ENCODE results near the gene SEMA3A.

SEMA3A gene

DNA sequence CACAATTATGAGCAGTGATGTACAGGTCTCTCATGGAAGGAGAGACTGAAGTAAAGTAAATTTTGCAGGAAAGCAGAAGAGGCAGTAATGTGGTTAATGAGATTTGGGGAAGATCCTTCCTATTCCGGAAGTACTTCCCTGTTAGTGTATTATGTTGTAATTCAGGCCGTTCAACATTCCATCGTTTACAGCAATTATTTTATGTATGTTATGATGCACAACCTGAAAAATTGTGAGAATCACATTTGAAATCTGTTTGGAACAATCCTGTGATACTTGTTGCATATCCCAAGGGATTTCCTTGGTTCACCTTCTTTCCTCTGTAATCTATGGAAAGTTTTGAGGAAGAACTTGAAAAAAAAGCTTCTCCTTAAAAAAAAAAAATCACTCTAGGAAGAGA, 247.8 kb downstream of the SEMA3A start:
- H3K36me3 ChIP-seq (ENCODE audit: insufficient read depth, low read length), result no peaks in the 10 kb centered on the region
- no peaks in the 10 kb centered on the region for H3K79me2 ChIP-seq (ENCODE audit: control insufficient read depth, insufficient read depth, low read length, unreplicated experiment)
- H3K4me3 ChIP-seq (ENCODE audit: low read depth, low read length), result no peak overlapping the region
- H2AFZ ChIP-seq (ENCODE audit: low read length, unreplicated experiment), result no peak overlapping the region
- no peaks in the 10 kb centered on the region for H3K27me3 ChIP-seq (ENCODE audit: insufficient read depth, low read length)
- H3K27ac ChIP-seq (ENCODE audit: low read depth, low read length), result no peak overlapping the region
- no peaks in the 10 kb centered on the region for H3K4me1 ChIP-seq (ENCODE audit: control insufficient read depth, insufficient read depth, low read length, unreplicated experiment)

DNA sequence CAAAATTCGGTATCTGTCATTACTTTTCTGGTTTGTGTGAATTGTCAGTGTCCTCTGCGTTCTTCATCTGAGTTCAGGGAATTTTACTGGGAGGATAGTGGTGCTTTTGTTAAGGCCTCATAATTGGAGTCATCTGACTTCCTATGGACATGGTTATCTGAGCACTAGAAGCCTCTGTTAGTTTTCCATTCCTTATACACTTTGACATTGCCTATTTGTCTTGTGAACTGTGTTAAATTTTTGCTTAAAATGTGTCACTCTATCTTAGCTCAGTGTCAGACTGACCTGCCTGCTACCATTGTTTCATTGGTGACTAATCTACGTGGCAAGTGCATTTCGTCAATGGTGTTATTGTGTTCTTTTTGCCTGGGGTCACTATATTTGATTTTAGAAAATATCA, 253.3 kb downstream of the SEMA3A start:
- H3K36me3 ChIP-seq (ENCODE audit: insufficient read depth, low read length), result no peaks in the 10 kb centered on the region
- H3K79me2 ChIP-seq (ENCODE audit: control insufficient read depth, insufficient read depth, low read length, unreplicated experiment), result no peaks in the 10 kb centered on the region
- no peaks in the 10 kb centered on the region for H3K4me1 ChIP-seq (ENCODE audit: control insufficient read depth, insufficient read depth, low read length, unreplicated experiment)
- H3K4me3 ChIP-seq (ENCODE audit: low read depth, low read length), result no peak overlapping the region
- no peak overlapping the region for H3K27ac ChIP-seq (ENCODE audit: low read depth, low read length)
- H2AFZ ChIP-seq (ENCODE audit: low read length, unreplicated experiment), result no peak overlapping the region
- no peaks in the 10 kb centered on the region for H3K27me3 ChIP-seq (ENCODE audit: insufficient read depth, low read length)

DNA sequence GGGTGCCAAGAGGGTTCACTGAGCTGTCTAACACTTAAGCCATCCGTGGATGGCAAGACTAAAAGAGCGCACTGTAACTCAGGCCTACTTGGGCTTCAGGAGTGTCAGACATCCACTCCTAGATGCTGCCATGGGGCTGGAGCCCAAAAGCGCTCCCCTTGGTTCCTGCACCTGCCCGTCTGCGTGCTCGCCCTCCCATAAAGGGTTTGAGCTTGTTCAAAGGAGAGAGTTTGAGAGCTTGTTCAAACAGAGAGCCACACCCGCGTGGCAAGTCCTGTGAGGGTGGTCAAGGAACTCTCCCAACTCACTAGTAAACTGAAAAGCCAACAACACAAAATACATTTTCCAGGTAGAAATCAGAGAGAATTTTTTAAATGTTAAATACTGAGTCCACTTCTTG, 256.7 kb downstream of the SEMA3A start:
- Histone ChIP-seq H2AFZ (ENCODE audit: low read length, unreplicated experiment) (no peak overlapping the region), H3K4me3 (ENCODE audit: low read depth, low read length) (no peak overlapping the region), H3K27me3 (ENCODE audit: insufficient read depth, low read length) (no peaks in the 10 kb centered on the region), H3K36me3 (ENCODE audit: insufficient read depth, low read length) (no peaks in the 10 kb centered on the region), H3K4me1 (ENCODE audit: control insufficient read depth, insufficient read depth, low read length, unreplicated experiment) (no peaks in the 10 kb centered on the region), H3K79me2 (ENCODE audit: control insufficient read depth, insufficient read depth, low read length, unreplicated experiment) (no peaks in the 10 kb centered on the region), H3K27ac (ENCODE audit: low read depth, low read length) (no peak overlapping the region)

DNA sequence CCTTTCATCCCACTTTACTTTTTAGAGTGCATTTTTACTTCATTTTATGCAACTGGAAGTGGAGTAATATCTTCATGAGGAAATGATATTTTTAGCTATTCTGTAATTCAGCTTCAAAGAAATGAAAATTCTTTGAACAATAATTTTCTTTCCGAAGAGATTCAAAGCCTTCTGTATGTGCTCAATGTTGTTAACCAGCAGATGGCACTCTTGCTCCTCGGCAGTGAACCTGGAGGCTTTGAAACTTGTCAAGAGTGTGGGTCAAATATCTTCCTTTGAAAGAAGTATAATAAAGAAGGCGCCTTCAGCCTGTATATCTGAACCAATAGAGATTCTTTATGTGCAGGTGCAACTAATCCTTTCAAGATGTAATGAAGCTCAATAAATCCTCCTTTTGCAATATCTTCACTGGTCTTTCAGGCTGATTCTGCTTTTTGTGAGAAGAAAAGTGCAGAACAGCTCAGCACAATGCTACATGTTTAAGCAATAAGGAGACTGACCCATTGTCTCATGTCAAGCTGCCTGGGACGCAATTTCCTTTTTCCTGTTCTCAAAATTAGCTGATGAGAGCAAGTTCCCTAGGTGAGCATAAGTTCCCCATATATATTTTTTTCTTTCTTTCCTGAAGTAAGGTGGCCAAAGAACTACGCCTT, 258.4 kb downstream of the SEMA3A start:
- Histone ChIP-seq H3K27me3 (ENCODE audit: insufficient read depth, low read length) (no peaks in the 10 kb centered on the region), H3K79me2 (ENCODE audit: control insufficient read depth, insufficient read depth, low read length, unreplicated experiment) (no peaks in the 10 kb centered on the region), H3K4me3 (ENCODE audit: low read depth, low read length) (no peak overlapping the region), H3K27ac (ENCODE audit: low read depth, low read length) (no peak overlapping the region), H2AFZ (ENCODE audit: low read length, unreplicated experiment) (no peak overlapping the region), H3K36me3 (ENCODE audit: insufficient read depth, low read length) (no peaks in the 10 kb centered on the region), H3K4me1 (ENCODE audit: control insufficient read depth, insufficient read depth, low read length, unreplicated experiment) (no peaks in the 10 kb centered on the region)

DNA sequence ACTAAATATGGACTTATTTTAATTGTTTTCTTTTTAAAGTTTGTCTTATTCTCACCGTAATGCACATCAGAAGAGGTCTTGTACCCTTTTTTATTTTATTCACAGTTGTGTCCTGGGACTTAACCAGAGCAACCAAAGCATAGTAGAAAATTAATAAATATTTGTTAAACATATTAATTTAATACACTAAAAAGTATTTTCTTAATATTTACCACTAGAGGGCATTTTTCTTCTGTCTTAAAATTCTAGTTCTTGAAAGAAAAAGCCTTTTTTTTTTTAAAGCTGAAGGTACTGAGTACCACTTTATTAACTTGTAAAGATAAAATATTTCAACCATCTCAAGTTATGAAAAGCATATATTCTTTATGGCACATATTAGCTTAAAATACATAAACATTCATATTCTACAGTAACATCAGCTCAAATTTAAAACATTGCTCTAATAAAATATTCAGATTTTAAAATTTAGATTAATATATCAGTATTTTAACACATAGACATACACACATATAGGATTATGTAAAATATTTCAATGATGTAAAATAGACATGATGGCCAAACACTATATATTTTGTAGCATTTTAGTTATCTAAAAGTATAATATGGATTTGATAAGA, 260.4 kb downstream of the SEMA3A start:
- Histone ChIP-seq H3K27me3 (ENCODE audit: insufficient read depth, low read length) (no peaks in the 10 kb centered on the region), H3K4me1 (ENCODE audit: control insufficient read depth, insufficient read depth, low read length, unreplicated experiment) (no peaks in the 10 kb centered on the region), H3K79me2 (ENCODE audit: control insufficient read depth, insufficient read depth, low read length, unreplicated experiment) (no peaks in the 10 kb centered on the region), H3K4me3 (ENCODE audit: low read depth, low read length) (no peak overlapping the region), H3K27ac (ENCODE audit: low read depth, low read length) (no peak overlapping the region), H3K36me3 (ENCODE audit: insufficient read depth, low read length) (no peaks in the 10 kb centered on the region), H2AFZ (ENCODE audit: low read length, unreplicated experiment) (no peak overlapping the region)

DNA sequence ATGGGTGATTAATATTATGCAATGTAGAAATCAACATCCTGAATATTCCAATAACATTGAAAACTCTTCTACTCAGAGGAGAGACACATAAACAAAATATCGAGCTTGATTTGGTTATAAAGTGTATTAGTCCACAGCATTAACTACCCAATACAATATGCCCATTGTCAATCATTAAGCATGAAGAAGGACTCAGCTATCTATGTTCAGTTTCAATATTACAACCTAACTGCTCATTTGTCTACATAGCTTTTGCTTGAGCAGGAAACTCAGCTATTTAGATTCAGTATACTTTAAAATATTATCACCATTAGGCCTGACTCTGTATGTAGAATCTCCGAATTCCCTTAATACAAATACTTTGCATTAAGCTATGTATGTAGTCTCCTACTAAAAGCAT, 262.6 kb downstream of the SEMA3A start:
- Histone ChIP-seq H3K27ac (ENCODE audit: low read depth, low read length) (no peak overlapping the region), H3K4me3 (ENCODE audit: low read depth, low read length) (no peak overlapping the region), H3K79me2 (ENCODE audit: control insufficient read depth, insufficient read depth, low read length, unreplicated experiment) (no peaks in the 10 kb centered on the region), H2AFZ (ENCODE audit: low read length, unreplicated experiment) (no peak overlapping the region), H3K4me1 (ENCODE audit: control insufficient read depth, insufficient read depth, low read length, unreplicated experiment) (no peaks in the 10 kb centered on the region), H3K27me3 (ENCODE audit: insufficient read depth, low read length) (no peaks in the 10 kb centered on the region), H3K36me3 (ENCODE audit: insufficient read depth, low read length) (no peaks in the 10 kb centered on the region)

DNA sequence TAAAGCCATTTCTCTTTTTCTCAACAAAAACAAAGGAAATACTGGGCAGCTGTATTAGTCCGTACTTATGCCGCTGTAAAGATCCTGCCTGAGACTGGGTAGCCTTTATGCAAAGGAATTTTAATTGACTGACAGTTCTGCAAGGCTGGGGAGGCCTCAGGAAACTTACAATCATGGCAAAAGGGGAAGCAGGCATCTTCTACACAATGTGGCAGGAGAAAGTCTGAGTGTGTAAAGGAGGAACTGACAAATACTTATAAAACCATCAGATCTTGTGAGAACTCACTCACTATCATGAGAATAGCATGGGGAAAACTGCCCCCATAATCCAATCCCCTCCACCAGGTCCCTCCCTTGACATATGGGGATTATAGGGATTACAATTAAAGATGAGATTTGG, 264.3 kb downstream of the SEMA3A start:
- H3K27me3 ChIP-seq (ENCODE audit: insufficient read depth, low read length), result no peaks in the 10 kb centered on the region
- no peaks in the 10 kb centered on the region for H3K4me1 ChIP-seq (ENCODE audit: control insufficient read depth, insufficient read depth, low read length, unreplicated experiment)
- H2AFZ ChIP-seq (ENCODE audit: low read length, unreplicated experiment), result no peak overlapping the region
- no peaks in the 10 kb centered on the region for H3K79me2 ChIP-seq (ENCODE audit: control insufficient read depth, insufficient read depth, low read length, unreplicated experiment)
- no peak overlapping the region for H3K4me3 ChIP-seq (ENCODE audit: low read depth, low read length)
- H3K36me3 ChIP-seq (ENCODE audit: insufficient read depth, low read length), result no peaks in the 10 kb centered on the region
- no peak overlapping the region for H3K27ac ChIP-seq (ENCODE audit: low read depth, low read length)

DNA sequence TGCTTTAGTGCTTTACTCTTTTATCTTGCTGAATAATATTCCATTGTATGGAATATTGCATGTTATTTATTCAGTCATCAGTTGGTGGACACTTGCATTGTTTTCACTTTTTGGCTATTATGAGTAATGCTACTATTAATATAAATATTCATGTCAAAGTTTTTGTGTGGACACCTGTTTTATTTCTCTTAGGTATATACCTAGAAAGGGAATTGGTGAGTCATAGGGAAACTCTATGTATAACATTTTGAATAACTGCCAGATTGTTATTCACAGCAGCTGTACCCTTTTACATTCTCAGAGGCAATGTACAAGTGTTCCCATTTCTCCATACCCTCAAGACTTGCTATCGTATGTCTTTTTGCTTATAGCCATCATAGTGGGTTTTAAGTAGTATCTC, 268.7 kb downstream of the SEMA3A start:
- Histone ChIP-seq H2AFZ (ENCODE audit: low read length, unreplicated experiment) (no peak overlapping the region), H3K36me3 (ENCODE audit: insufficient read depth, low read length) (no peaks in the 10 kb centered on the region), H3K27ac (ENCODE audit: low read depth, low read length) (no peak overlapping the region), H3K4me3 (ENCODE audit: low read depth, low read length) (no peak overlapping the region), H3K4me1 (ENCODE audit: control insufficient read depth, insufficient read depth, low read length, unreplicated experiment) (no peaks in the 10 kb centered on the region), H3K79me2 (ENCODE audit: control insufficient read depth, insufficient read depth, low read length, unreplicated experiment) (no peaks in the 10 kb centered on the region), H3K27me3 (ENCODE audit: insufficient read depth, low read length) (no peaks in the 10 kb centered on the region)

DNA sequence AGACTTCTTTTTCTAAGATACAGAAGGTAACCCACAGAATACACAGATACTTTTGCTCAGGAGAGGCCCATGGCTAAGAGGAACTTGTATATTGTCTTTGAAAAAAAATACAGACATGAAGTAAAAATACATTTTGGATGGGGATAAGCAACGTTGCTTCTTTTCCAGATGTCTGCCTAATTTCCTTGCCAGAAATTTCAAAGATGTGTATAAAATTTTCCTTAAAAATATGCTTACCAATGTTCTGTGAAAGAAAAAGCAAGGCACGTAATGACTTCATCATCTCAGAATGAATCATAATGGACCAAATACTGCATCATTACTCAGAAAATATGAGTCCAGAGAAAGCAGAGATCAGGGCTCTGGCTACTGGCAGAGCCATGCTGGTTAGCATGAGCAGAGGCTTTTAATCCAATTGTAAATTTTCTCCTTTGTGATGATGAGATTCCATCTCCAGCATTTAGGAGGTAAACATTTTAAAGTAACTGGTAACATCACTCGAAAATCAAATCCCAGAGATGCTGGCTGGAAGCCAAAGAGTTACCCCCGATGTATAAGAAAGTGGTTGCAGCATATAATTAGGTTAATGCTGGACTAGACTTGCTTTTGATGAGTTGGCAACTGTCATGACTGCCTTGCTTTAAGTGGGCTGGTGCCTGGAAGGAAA, 272.5 kb downstream of the SEMA3A start:
- Histone ChIP-seq H3K36me3 (ENCODE audit: insufficient read depth, low read length) (no peaks in the 10 kb centered on the region), H3K4me1 (ENCODE audit: control insufficient read depth, insufficient read depth, low read length, unreplicated experiment) (no peaks in the 10 kb centered on the region), H3K79me2 (ENCODE audit: control insufficient read depth, insufficient read depth, low read length, unreplicated experiment) (no peaks in the 10 kb centered on the region), H3K4me3 (ENCODE audit: low read depth, low read length) (no peak overlapping the region), H2AFZ (ENCODE audit: low read length, unreplicated experiment) (peak overlapping the region; percentile 26), H3K27me3 (ENCODE audit: insufficient read depth, low read length) (no peaks in the 10 kb centered on the region), H3K27ac (ENCODE audit: low read depth, low read length) (no peak overlapping the region)

DNA sequence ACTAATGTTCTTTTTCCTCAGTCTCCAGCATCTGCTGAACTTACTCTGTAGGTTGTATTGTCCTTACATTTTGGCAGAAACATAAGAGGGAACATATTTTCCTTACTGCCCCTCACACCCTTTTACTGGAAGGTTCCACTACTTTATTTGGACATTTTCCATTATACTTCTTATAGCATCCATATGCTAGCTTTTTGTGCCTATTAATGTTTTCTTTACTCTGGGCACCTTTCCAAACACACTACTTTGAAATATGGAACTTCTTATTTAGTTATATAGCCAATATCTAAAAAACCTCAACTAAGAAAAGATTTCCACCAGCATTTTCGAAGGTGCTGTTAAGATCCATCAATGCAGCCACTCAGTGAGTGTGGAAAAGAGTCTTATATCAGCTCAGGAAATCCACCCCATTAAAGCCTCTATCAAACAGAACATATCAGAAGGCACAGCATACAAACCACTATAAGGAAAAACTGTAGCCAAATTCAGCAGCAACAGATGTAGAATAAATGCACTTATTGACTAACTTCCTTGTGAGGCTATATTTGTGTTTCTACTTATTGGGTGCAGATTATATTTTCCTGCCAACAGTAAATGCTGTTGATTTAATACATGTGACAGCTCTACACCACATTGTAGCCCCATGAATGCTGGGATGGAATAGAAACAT, 273.2 kb downstream of the SEMA3A start:
- Histone ChIP-seq H3K4me3 (ENCODE audit: low read depth, low read length) (no peak overlapping the region), H3K27ac (ENCODE audit: low read depth, low read length) (no peak overlapping the region), H2AFZ (ENCODE audit: low read length, unreplicated experiment) (no peak overlapping the region), H3K79me2 (ENCODE audit: control insufficient read depth, insufficient read depth, low read length, unreplicated experiment) (no peaks in the 10 kb centered on the region), H3K36me3 (ENCODE audit: insufficient read depth, low read length) (no peaks in the 10 kb centered on the region), H3K4me1 (ENCODE audit: control insufficient read depth, insufficient read depth, low read length, unreplicated experiment) (no peaks in the 10 kb centered on the region), H3K27me3 (ENCODE audit: insufficient read depth, low read length) (no peaks in the 10 kb centered on the region)
